Peyer's patch (tissue), 4 donors: ENCODE results near the gene HOXD9. TPM values are rescaled to one million over a fixed set of nuclear protein-coding genes. Genes with fewer than 3 reads are reported as not detected.

ENCODE experiments used
- DNase-seq, 3 donors: peaks; one replicate each; pipeline ENCODE4 v3.0.0-alpha.2; 2017 to 2019
- H3K27ac ChIP-seq, 4 donors: fragments of 200-600 bp; sonication (generic); one replicate each; pipeline ENCODE4 v1.5.1; 2016 to 2019
- H3K27me3 ChIP-seq, 2 donors: fragments of 200-600 bp; sonication (generic); one replicate each; pipeline ENCODE4 v1.5.1; 2019
- H3K36me3 ChIP-seq, 3 donors: fragments of 200-600 bp; sonication (generic); one replicate each; pipeline ENCODE4 v1.5.1; 2016 to 2019
- H3K4me1 ChIP-seq, 4 donors: fragments of 200-600 bp; sonication (generic); one replicate each; pipeline ENCODE4 v1.5.1; 2016 to 2019
- H3K4me3 ChIP-seq, 4 donors: fragments of 200-600 bp; sonication (generic); 1 replicate in 3 of 4; 2 replicates in 1 of 4; pipeline ENCODE4 v1.5.1; 2016 to 2019; ENCODE audit warnings: mild to moderate bottlenecking in 1 of 4
- H3K9me3 ChIP-seq, 4 donors: fragments of 200-600 bp; sonication (generic); one replicate each; pipeline ENCODE4 v1.5.1; 2016 to 2019; ENCODE audit warnings: mild to moderate bottlenecking in 1 of 4
- CTCF ChIP-seq, 6 experiments: fragments of 450-650 bp in 4 of 6; fragments of 200-600 bp in 2 of 6; sonication (generic) in 1 of 6; IDR thresholded peaks; one replicate each; pipeline ENCODE4 v1.5.1; 2017 to 2019; ENCODE audit warnings: antibody characterized with exemption in 6 of 6, mild to moderate bottlenecking in 3 of 6, moderate library complexity in 1 of 6
- POLR2A ChIP-seq, 2 donors: fragments of 450-650 bp; IDR thresholded peaks; one replicate each; pipeline ENCODE4 v1.5.1; 2017; ENCODE audit warnings: antibody characterized with exemption in 2 of 2, mild to moderate bottlenecking in 2 of 2, moderate library complexity in 2 of 2
- small RNA-seq, 2 donors: library from RNA; depleted of rRNA; stranded (forward); fragments of <200 nt; gene quantifications; one replicate each; pipeline ENCODE3, GENCODE V24; 2016
- total RNA-seq, 4 donors: library from RNA; depleted of rRNA; stranded (reverse); fragments of >200 nt; gene quantifications; one replicate each; pipeline ENCODE4 v1.1.0, GENCODE V29; 2016

HOXD9 gene
- total RNA-seq, 4 donors from 2014 or later = 0.70 TPM; not detected in 3

GRCh38 chr2:176173567-176174381, 51.3 kb downstream of the HOXD9 start:
- Histone ChIP-seq H3K36me3 (no peaks in the 10 kb centered on the region), H3K27ac (no peak overlapping the region), H3K27me3 (no peaks in the 10 kb centered on the region), H3K9me3 (no peaks in the 10 kb centered on the region), H3K4me3 (peak overlapping the region in 2 of 4 donors; percentile 32 to 37), H3K4me1 (peaks cover 0 to 27% (median 0%) of the 10 kb centered on the region in 4 donors)
- no peak for DNase-seq
- TF ChIP-seq POLR2A (IDR thresholded peaks at IDR 0.05) (no peak), CTCF (IDR thresholded peaks at IDR 0.05) (no peak)

GRCh38 chr2:176174382-176174823, 51.9 kb downstream of the HOXD9 start:
- no peak for DNase-seq
- TF ChIP-seq POLR2A (IDR thresholded peaks at IDR 0.05) (no peak), CTCF (IDR thresholded peaks at IDR 0.05) (no peak)
- Histone ChIP-seq H3K4me3 (peak overlapping the region in 2 of 4 donors; percentile 32 to 37), H3K27ac (peak overlapping the region in 2 of 4 donors; percentile 53 to 61), H3K4me1 (peaks cover 0 to 27% (median 0%) of the 10 kb centered on the region in 4 donors), H3K36me3 (no peaks in the 10 kb centered on the region), H3K27me3 (no peaks in the 10 kb centered on the region), H3K9me3 (no peaks in the 10 kb centered on the region)

Small RNA genes lying within 50 kb of the gene (small RNA-seq; reads per million reads assigned to genes)
- gene MIR10B = 281,295 to 377,218 reads per million in 2 donors

Other genes starting within 250 kb of the HOXD9 start
- 10 to 100 TPM; 14.3 to 23.9 (median 15.6) TPM for gene LNPK, start 120.5 kb upstream of the HOXD9 start, total RNA-seq
- not detected for gene EVX2, start 38.8 kb upstream of the HOXD9 start, total RNA-seq
- not detected for gene HOXD13, start 30.0 kb upstream of the HOXD9 start, total RNA-seq
- not detected for gene HOXD12, start 22.9 kb upstream of the HOXD9 start, total RNA-seq
- gene HOXD11, start 15.4 kb upstream of the HOXD9 start, total RNA-seq = not detected
- not detected for gene HOXD10, start 5.9 kb upstream of the HOXD9 start, total RNA-seq
- 1 to 10 TPM; 3.3 to 9.1 (median 5.0) TPM for gene HOXD8, start 7.0 kb downstream of the HOXD9 start, total RNA-seq
- 10 to 100 TPM in 2 of 4 donors, 1 to 10 TPM in 2; 1.7 to 13.2 (median 7.0) TPM for gene HOXD4, start 28.8 kb downstream of the HOXD9 start, total RNA-seq
- gene HOXD3, start 34.6 kb downstream of the HOXD9 start, total RNA-seq = 1 to 10 TPM; 2.0 to 9.1 (median 8.3) TPM
- 10 to 100 TPM in 1 of 4 donors, 1 to 10 TPM in 3; 2.5 to 11.5 (median 9.5) TPM for gene HOXD1, start 65.9 kb downstream of the HOXD9 start, total RNA-seq
- gene MTX2, start 146.7 kb downstream of the HOXD9 start, total RNA-seq = 10 to 100 TPM; 17.6 to 33.1 (median 28.9) TPM